Measurements from ENCODE around the gene SND1. TPM values are rescaled to one million over a fixed set of nuclear protein-coding genes. Genes with fewer than 3 reads are reported as not detected.

SND1 gene
- total and polyA plus RNA-seq, 2 of the 4 experiments (the other 2 are of a cell fraction): 154 to 294 TPM

DNA sequence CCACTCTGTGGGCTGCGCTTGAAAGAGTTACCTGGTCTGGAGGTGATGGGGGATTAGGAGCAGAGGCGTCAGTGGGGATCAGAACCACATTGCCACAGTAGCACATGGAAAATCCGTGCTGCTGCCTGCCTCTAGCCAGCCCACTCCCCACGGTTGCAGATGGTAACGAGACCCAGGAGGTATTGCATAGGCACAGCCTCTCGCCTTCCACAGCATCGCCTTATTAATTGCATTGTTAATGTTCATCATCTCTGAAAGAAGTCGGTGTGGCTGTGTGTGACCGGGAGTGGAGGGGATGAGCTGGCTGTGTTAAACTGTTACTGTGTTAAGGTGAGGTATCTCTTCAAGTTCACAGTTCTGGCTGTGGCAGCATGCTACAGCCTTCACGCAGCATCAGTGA lies 414.4 kb downstream of the SND1 start:
- no peak for DNase-seq
- Histone ChIP-seq H2AFZ (replicated peaks; ENCODE audit: low read length, poor library complexity) (no peak overlapping the region), H2BK5ac (ENCODE audit: low read depth, low read length, poor library complexity, severe bottlenecking) (no peak overlapping the region), H3K56ac (ENCODE audit: extremely low read depth, insufficient read depth, low read length) (no peak overlapping the region), H2AK9ac (replicated peaks; ENCODE audit: low read depth, low read length, poor library complexity) (no peak overlapping the region), H3K27ac (ENCODE audit: insufficient read depth, low read length) (no peak overlapping the region), H3K23ac (ENCODE audit: low read depth, low read length) (no peak overlapping the region), H2BK15ac (ENCODE audit: low read depth, low read length) (no peak overlapping the region), H2AK5ac (ENCODE audit: low read depth, low read length) (no peak overlapping the region), H3K4me3 (ENCODE audit: insufficient read depth, low read depth, low read length) (no peak overlapping the region), H2BK120ac (ENCODE audit: low read depth, low read length) (no peak overlapping the region), H3K14ac (replicated peaks; ENCODE audit: low read depth, low read length) (no peak overlapping the region), H3K4me1 (ENCODE audit: control insufficient read depth, insufficient read depth, low read length) (peaks cover 13% of the 10 kb centered on the region), H4K91ac (ENCODE audit: insufficient read depth, low read depth, low read length) (no peak overlapping the region), H3K9ac (ENCODE audit: low read depth, low read length) (no peak overlapping the region), H3K79me1 (ENCODE audit: low read depth in 1 of 2, low read length in 2 of 2) (peaks cover 29 to 74% of the 10 kb centered on the region in 2 experiments), H4K20me1 (ENCODE audit: insufficient read depth, low read length) (peaks cover 40% of the 10 kb centered on the region), H3K4ac (ENCODE audit: low read depth, low read length) (no peak overlapping the region), H4K5ac (ENCODE audit: low read depth, low read length) (no peak overlapping the region), H3K4me2 (ENCODE audit: low read depth, low read length) (no peak overlapping the region), H2BK20ac (ENCODE audit: low read depth, low read length) (no peak overlapping the region), H3K27me3 (ENCODE audit: control insufficient read depth, insufficient read depth, low read length) (no peaks in the 10 kb centered on the region), H3K18ac (ENCODE audit: low read depth, low read length) (no peak overlapping the region), H4K8ac (ENCODE audit: low read depth in 2 of 2, low read length in 2 of 2) (no peak overlapping the region), H3K9me1 (ENCODE audit: insufficient read depth, low read length) (peaks cover 42% of the 10 kb centered on the region), H3K9me3 (ENCODE audit: control insufficient read depth, insufficient read depth, low read length) (no peaks in the 10 kb centered on the region), H3K36me3 (ENCODE audit: control insufficient read depth, insufficient read depth, low read length) (peaks cover 2% of the 10 kb centered on the region; the same call in 1 of the 2 replicates)
- ChIA-PET CTCF (interaction anchor here (0.6 to 0.7 kb wide), 2 partner anchors 8 to 159 kb away, joined by 3 read pairs; no protein-coding TSS in a partner anchor), POLR2A (ENCODE audit: unreplicated experiment) (no interaction called here)
- dilution Hi-C loops (cut with HindIII; ENCODE audit: low sequenced_read_pairs, unreplicated experiment): no loop called here
- no peak for ATAC-seq (ENCODE audit: low read depth)
- in situ Hi-C loops (cut with MboI; ENCODE audit: low sequenced_read_pairs): loop anchor here (25.0 kb wide), 1 partner anchor 354 kb away; no protein-coding TSS in a partner anchor
- no TSS peak for BruUV-seq (replicated peaks)
- TF ChIP-seq BHLHE40 (IDR thresholded peaks at IDR 0.05; ENCODE audit: low read depth, low read length): no peak
- WGBS, 2 experiments (ENCODE audit: extremely low coverage in 2 of 2, insufficient read length in 1 of 2): no CpG with 5 or more reads among the region's 10 CpGs
- intact Hi-C loops (cut with micrococcal nuclease): no loop called here
